GM12892 (cell line): ENCODE measurements around the gene CYP2F1.

Source experiments
- POLR2A ChIP-seq: IDR thresholded peaks from 2 replicates; pipeline ENCODE4 v1.6.1; 2011; ENCODE audit warnings: low read depth, low read length, control low read depth
- POLR2AphosphoS5 ChIP-seq: IDR thresholded peaks from 2 replicates; pipeline ENCODE4 v1.6.1; 2011; ENCODE audit warnings: low read depth, low read length, control low read depth
- TAF1 ChIP-seq: IDR thresholded peaks from 2 replicates; pipeline ENCODE4 v1.6.1; 2011; ENCODE audit warnings: low read depth, mild to moderate bottlenecking, control low read depth, low read length, borderline replicate concordance

DNA sequence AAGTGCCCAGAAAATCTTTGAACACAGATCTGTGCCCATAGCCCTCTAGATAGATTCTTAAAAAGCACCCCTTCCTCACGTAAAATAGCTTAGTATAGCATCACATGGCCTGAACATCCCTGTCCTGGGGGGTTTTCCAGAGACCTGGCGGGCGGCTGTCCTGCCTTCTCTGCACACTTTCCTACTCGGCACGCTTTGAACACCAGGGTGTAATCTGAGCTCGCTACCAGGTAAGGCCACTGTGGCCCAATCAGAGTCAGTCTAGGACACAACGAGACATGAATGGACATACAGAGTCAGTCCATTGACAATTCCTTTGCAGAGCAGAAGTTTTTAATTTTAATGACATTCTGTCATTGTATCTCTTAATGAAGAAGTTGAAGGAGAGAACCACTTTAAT is 17.9 kb upstream of the CYP2F1 start:
- TF ChIP-seq POLR2A (no peak), POLR2AphosphoS5 (no peak), TAF1 (no peak)
